ENCODE data around the gene NRP1.
"Not testable (repeated sequence)": the region's sequence is repeated elsewhere in the genome, so short reads cannot be mapped to it uniquely, and the experiment has no call there.

NRP1 gene

GRCh38 chr10:33142295-33142694 lies 192.2 kb downstream of the NRP1 start:
- no peak for DNase-seq

GRCh38 chr10:33141251-33141650 lies 193.2 kb downstream of the NRP1 start:
- no peak for DNase-seq

- DNase-seq, result no peak
Observed at GRCh38 chr10:33139181-33139646, 195.3 kb downstream of the NRP1 start.

GRCh38 chr10:33138686-33139085 lies 195.8 kb downstream of the NRP1 start:
- DNase-seq, result not testable (repeated sequence)

GRCh38 chr10:33137356-33138005 lies 197.0 kb downstream of the NRP1 start:
- DNase-seq, result no peak

- DNase-seq, result no peak
Observed at GRCh38 chr10:33136781-33137180, 197.7 kb downstream of the NRP1 start.

- no peak for DNase-seq
Observed at GRCh38 chr10:33136271-33136670, 198.2 kb downstream of the NRP1 start.

GRCh38 chr10:33134011-33134751 lies 200.3 kb downstream of the NRP1 start:
- no peak for DNase-seq

GRCh38 chr10:33133557-33133956 lies 200.9 kb downstream of the NRP1 start:
- no peak for DNase-seq

GRCh38 chr10:33132626-33133025 lies 201.8 kb downstream of the NRP1 start:
- no peak for DNase-seq

- DNase-seq, result no peak
Observed at GRCh38 chr10:33129996-33130386, 204.5 kb downstream of the NRP1 start.

GRCh38 chr10:33129141-33129995 lies 205.1 kb downstream of the NRP1 start:
- no peak for DNase-seq

- DNase-seq, result no peak
Observed at GRCh38 chr10:33127622-33128021, 206.8 kb downstream of the NRP1 start.

Measured in NCI-H2171 (cell line).